SIG-M5 treated with dmso at 0.1 percent for 504 hours (cell line): ENCODE measurements around the gene GRM8.

Experiments used
- DNase-seq: peaks from one replicate; lab custom pipeline; 2025; ENCODE audit not compliant: unreplicated experiment; lab: John Stamatoyannopoulos, UW

The GRM8 gene

DNA sequence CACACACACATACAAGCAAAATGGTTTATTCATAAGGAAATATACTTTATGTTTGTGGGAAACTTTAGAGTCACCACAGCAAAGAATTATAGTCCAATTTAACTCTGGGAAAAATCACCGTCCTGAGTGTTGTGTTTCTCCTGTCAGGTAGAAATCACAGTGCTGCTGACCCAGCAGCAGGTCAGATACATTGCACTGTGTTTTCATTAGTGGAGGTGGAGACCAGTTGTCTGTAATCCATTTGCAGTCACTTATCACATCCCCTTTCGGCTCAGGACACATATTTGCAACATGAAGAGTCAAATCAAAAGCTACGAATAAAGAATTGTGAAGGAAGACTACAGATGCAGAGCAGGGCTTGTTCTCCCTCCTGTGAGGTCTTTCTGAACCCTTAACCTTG is 799.6 kb downstream of the GRM8 start:
- DNase-seq: no peak

DNA sequence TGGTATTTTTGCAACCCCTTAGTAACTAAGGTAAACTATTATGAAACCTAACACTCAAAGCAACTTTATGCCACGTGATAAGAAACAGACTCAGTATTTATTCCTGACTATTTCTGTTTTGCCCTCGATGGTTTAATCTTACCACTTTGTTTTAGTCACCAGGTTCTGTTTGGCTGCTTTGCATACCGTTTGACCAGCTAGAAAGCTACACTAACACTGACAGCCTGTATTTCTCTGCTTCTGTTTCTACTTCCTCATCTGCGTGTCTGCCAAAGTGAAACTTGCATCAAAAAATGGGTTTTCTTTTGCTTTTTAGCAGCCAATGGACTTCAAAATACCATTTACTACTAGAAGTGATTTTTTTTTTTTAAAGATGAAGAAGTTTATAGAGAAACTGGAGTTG is 802.5 kb downstream of the GRM8 start:
- DNase-seq: no peak

GRCh38 chr7:126449611-126450268 is 803.0 kb downstream of the GRM8 start:
- no peak for DNase-seq

GRCh38 chr7:126447984-126448383 is 804.8 kb downstream of the GRM8 start:
- no peak for DNase-seq

DNA sequence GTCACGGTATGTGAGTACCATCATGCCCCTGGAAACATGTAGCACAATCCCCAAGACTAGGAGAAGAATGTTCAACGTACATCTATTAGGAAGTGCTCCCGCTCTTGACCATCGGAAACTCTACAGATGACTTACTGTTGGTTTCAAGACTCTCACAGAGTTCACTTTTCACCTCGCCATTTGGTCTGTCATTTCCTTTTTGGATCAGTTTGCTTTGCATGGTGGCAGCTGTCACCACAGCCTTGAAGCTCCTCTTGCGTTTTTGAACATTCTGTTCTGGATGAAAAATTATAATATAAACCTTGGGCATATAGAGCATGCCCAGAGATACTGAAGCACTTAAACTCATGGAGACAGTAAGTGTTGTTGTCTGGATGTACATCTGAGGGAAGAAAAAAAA is 806.8 kb downstream of the GRM8 start:
- no peak for DNase-seq

GRCh38 chr7:126443951-126444350 is 808.8 kb downstream of the GRM8 start:
- DNase-seq: no peak

- DNase-seq: no peak
These were observed 809.8 kb downstream of the GRM8 start for GRCh38 chr7:126442908-126443307.

DNA sequence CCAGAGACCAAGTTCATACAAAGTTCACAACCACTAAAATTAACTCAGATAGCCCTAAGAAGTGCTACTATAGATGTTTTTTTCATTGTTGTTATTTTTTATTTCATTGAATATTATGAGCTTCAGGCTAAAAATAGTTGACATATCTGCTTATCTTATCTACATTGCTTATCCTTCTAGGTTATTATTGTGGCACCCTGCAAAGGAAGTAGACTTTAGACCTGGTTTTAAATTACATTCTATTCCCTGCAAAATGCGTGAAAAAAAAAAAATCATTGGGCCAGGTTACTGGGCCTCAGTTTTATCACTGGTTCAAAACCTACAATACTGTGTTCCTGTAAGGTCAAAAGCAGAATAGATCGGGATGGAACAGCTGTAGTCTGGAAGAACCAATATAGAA is 811.0 kb downstream of the GRM8 start:
- DNase-seq: no peak

GRCh38 chr7:126440542-126440941 is 812.2 kb downstream of the GRM8 start:
- no peak for DNase-seq

DNA sequence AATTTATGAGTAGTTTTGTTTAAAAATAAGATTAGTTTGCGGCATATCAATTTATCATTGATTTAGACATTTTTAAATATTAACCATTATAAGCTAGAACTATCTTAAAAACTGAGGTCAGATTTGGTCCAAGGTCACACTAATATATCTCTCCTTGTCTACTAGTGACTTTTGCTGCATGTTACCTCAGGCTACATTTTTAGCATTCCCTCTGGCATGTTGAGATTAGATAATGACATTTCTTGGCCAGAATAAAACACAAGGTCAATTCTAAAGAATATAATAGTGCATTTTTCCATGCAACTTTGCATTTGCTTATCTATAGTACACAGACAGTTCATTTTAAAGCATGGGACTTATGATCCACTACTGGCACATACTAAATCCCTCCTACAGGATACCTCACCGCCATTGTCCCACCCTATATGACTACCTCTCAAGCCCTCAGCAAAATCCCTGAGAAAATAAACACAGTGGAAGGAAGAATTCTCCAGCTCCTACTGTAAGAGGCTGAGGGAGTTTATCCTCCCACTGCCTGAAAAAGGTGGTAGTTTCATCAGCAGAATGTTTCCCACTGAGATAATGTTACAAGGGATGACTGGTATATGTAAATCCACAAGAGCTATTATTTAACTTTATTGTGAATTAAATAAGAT is 816.4 kb downstream of the GRM8 start:
- DNase-seq: no peak

- no peak for DNase-seq
These were observed 826.1 kb downstream of the GRM8 start for GRCh38 chr7:126426652-126427051.

GRCh38 chr7:126424985-126425384 is 827.8 kb downstream of the GRM8 start:
- DNase-seq: no peak

GRCh38 chr7:126419047-126419446 is 833.7 kb downstream of the GRM8 start:
- no peak for DNase-seq

GRCh38 chr7:126411821-126412383 is 840.8 kb downstream of the GRM8 start:
- DNase-seq: no peak

DNA sequence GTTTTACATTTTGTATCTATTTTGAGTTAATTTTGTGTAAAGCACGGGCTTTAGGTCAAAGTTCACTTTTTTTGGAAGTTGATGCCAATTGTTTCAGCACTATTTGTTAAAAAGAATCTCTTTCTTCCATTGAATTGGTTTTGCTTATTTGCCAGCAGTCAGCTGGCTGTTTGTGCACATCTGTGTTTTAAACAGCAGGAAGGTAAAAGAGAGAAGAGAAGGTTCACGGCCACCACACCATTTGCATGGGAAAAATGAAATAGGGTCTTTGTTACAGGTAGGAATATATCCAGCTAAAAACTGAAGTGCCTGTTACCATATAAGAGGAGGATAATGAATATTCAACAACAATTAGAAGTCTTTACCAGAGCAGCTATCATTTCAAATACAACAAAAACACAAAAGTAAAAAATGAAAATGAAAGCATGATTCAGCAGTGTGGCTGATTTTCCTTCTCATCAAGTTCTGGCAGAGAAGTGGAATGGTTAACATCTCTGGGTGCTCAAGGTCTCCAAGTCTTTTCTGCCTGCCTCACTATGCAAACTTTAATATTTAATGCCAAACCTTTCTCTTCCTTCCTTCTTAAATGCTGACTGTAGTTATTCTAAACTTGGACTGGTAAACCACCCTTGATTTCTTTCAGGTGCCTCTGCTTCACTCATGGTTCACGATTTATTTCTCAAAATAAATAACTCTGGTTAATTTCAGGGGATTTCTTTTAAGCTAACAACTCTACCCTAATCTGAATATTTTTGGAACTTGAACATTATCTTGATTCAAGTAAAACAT is 841.5 kb downstream of the GRM8 start:
- DNase-seq: no peak

DNA sequence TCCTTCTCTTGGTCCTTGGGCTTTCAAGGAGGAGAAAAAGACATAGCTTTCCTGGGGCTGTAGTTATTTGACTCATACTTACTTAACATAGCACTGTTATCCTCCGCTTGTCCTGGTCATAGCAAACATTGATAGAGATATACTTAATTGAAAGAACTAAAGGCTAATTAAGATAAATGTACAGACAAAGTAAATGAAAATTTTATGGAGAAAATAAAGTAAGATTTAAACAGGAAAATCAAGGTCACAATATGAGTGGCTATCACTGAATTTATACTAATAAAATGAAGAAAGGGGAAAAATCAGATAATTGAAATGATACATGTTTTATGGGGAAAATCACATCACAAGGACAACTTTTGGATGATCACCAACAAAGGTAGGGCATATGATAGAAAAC is 849.7 kb downstream of the GRM8 start:
- no peak for DNase-seq

GRCh38 chr7:126401918-126402317 is 850.8 kb downstream of the GRM8 start:
- DNase-seq: no peak

GRCh38 chr7:126398851-126399529 is 853.8 kb downstream of the GRM8 start:
- no peak for DNase-seq

DNA sequence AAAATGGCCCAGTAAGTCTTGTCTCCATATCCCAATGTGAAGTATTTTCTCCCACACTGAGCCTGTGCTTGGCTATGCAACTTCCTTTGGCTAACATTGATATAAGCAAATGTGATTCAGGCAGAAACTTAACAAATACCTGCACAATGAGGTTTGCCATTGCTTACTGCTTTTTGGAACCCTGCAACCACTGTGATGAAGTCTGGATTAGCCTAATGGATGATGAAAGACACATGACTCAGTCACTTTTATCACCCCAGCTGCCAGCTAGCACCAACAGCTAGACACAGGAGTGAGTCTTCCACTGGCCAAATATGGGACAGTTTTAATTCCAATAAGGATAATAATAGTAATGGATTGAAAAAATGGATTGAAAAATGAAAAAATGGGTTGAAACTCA is 854.5 kb downstream of the GRM8 start:
- DNase-seq: no peak

- no peak for DNase-seq
These were observed 858.3 kb downstream of the GRM8 start for GRCh38 chr7:126394406-126394805.
